ENCODE data around the gene STAG3. TPM values are rescaled to one million over a fixed set of nuclear protein-coding genes. Genes with fewer than 3 reads are reported as not detected.

STAG3 gene
- total RNA-seq, 1 experiment from 2014 or later = 1.7 TPM

DNA sequence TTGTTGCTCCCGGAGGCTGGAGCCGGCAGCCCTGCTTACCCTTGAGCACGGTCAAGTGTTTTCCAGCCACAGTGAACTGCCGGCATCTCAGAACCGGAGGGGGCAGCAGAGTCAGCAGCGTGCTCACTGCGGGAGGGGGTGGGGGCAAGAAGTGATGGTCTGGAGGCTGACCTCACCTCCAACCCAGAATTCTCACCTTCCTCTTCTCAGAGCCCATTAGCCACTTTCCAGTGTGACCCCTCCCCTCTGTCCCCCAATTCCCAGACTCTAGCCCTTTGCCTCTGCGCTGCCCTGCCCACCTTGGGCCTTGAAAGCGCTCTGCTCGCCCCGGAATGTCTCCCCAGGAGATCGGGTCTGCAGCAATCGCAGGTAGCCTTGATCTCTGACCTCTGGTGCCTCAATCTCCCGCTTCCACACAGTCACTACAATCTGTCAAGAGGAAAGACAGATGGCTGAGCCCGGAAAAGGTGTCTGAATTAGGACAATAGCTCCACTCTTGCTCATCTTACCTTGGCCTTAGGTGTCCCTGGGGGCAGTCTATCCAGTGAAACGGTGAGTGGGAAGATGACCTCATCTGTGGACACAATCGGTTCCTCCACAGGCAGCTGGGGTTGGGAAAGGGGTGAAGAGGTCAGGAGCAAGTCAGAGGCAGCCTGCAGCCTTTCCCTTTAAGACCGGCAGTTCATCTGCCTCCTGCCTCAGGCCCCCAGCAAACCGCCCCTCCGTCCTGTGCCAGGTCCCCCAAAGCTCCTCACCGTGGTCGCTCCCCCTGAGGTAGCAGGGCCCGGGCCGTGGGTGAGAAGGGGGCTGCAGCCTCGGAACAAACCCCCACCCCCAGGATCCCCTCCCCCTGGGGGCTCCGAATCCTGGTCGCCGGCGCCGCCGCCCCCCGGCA, 20.1 kb upstream of the STAG3 start:
- ATAC-seq = peak; percentile 67
- TSS peak; percentile 79 for BruUV-seq (replicated peaks)
- Histone ChIP-seq H3K9me3 (ENCODE audit: control insufficient read depth, insufficient read depth, low read depth, low read length) (no peaks in the 10 kb centered on the region), H3K27ac (ENCODE audit: low read length) (peak overlapping the region; percentile 81), H3K4me3 (ENCODE audit: low read depth in 2 of 2, low read length in 2 of 2) (peak overlapping the region; percentile 78 to 91), H3K4me1 (ENCODE audit: control insufficient read depth, insufficient read depth, low read length) (peaks cover 44% of the 10 kb centered on the region), H3K27me3 (ENCODE audit: control insufficient read depth, insufficient read depth, low read length) (no peaks in the 10 kb centered on the region), H3K36me3 (ENCODE audit: control insufficient read depth, insufficient read depth, low read length) (peaks cover 6% of the 10 kb centered on the region)
- ChIA-PET POLR2A (interaction anchor here (0.6 kb wide), 1 partner anchor 40 kb away, joined by 3 read pairs; no protein-coding TSS in a partner anchor), CTCF (no interaction called here)
- in situ Hi-C loops (cut with HindIII; ENCODE audit: low pct_unique_long_range_greater_than_20kb, low sequenced_read_pairs) = no loop called here
- TF ChIP-seq, protein P1, sequence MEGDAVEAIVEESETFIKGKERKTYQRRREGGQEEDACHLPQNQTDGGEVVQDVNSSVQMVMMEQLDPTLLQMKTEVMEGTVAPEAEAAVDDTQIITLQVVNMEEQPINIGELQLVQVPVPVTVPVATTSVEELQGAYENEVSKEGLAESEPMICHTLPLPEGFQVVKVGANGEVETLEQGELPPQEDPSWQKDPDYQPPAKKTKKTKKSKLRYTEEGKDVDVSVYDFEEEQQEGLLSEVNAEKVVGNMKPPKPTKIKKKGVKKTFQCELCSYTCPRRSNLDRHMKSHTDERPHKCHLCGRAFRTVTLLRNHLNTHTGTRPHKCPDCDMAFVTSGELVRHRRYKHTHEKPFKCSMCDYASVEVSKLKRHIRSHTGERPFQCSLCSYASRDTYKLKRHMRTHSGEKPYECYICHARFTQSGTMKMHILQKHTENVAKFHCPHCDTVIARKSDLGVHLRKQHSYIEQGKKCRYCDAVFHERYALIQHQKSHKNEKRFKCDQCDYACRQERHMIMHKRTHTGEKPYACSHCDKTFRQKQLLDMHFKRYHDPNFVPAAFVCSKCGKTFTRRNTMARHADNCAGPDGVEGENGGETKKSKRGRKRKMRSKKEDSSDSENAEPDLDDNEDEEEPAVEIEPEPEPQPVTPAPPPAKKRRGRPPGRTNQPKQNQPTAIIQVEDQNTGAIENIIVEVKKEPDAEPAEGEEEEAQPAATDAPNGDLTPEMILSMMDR (IDR thresholded peaks at IDR 0.05) = no peak; the same call in 1 of the 2 replicates
- TF ChIP-seq TCF7L2 (IDR thresholded peaks at IDR 0.05; ENCODE audit: low read depth, low read length) (no peak), POLR2AphosphoS5 (IDR thresholded peaks at IDR 0.05; ENCODE audit: low read depth, low read length) (peak; percentile 54; the same call in 1 of the 2 replicates)
- TF ChIP-seq, protein P2, sequence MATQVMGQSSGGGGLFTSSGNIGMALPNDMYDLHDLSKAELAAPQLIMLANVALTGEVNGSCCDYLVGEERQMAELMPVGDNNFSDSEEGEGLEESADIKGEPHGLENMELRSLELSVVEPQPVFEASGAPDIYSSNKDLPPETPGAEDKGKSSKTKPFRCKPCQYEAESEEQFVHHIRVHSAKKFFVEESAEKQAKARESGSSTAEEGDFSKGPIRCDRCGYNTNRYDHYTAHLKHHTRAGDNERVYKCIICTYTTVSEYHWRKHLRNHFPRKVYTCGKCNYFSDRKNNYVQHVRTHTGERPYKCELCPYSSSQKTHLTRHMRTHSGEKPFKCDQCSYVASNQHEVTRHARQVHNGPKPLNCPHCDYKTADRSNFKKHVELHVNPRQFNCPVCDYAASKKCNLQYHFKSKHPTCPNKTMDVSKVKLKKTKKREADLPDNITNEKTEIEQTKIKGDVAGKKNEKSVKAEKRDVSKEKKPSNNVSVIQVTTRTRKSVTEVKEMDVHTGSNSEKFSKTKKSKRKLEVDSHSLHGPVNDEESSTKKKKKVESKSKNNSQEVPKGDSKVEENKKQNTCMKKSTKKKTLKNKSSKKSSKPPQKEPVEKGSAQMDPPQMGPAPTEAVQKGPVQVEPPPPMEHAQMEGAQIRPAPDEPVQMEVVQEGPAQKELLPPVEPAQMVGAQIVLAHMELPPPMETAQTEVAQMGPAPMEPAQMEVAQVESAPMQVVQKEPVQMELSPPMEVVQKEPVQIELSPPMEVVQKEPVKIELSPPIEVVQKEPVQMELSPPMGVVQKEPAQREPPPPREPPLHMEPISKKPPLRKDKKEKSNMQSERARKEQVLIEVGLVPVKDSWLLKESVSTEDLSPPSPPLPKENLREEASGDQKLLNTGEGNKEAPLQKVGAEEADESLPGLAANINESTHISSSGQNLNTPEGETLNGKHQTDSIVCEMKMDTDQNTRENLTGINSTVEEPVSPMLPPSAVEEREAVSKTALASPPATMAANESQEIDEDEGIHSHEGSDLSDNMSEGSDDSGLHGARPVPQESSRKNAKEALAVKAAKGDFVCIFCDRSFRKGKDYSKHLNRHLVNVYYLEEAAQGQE (IDR thresholded peaks at IDR 0.05; ENCODE audit: insufficient read depth in 1 of 2, low read depth in 2 of 2, low read length in 1 of 2) = no peak
- DNase-seq (ENCODE audit: low read depth, low spot score) = no peak
- intact Hi-C loops (cut with micrococcal nuclease; ENCODE audit: unreplicated experiment) = no loop called here

DNA sequence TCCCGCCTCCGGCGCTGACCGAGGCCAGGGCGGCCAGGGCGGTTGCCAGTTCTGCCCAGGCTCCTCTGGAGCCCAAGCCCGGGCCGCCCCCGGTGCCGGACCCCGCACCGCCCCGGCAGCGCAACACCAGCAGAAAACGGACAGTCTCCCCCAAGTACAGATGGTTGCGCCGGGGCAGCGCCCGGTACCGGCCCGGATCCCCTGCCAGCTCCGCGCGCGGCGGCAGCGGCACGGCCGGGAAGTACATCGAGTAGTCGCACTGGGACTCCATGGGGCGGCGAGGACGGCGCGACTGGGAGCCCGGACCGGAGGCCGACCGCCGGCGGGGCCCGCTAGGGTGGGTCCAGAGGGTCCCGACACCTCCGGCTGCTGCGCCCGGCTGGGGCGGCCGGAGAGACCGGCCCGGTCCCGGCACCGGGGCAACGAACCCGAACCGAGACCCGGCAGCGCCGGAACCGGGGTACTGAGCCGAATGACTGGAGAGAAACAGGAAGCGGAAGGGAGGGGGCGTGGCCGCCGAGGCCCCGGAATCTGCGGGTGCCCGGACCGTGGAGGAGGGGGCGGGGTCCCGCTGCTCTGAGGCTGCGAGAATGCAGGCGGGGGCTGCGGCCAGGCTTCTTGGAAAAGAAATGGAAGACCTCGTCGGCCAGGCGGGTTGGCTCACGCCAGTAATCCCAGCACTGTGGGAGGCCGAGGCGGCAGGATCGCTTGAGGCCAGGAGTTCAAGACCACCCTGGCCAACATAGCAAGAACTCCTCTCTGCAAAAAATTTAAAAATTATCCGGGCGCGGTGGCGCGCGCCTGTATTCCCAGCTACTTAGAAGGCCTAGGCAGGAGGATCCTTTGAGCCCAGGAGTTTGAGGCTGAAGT, 19.3 kb upstream of the STAG3 start, which contains the start of gene TRAPPC14:
TSS of gene TRAPPC14 (minus strand) at position 495 of the 870 bp plus-strand sequence. CDS start at position 271, 224 bp downstream.
- ChIA-PET POLR2A (interaction anchor here (0.7 kb wide), 1 partner anchor 81 kb away, joined by 6 read pairs; no protein-coding TSS in a partner anchor), CTCF (no interaction called here)
- peak within 1 kb of the TSS; percentile 81 for H3K27ac ChIP-seq (ENCODE audit: low read length)
- TF ChIP-seq POLR2AphosphoS5 (IDR thresholded peaks at IDR 0.05; ENCODE audit: low read depth, low read length) (peak; percentile 93), SIN3A (IDR thresholded peaks at IDR 0.05; ENCODE audit: borderline replicate concordance, insufficient read depth, low read depth, low read length) (peak; percentile 84; the same call in 1 of the 2 replicates)
- TF ChIP-seq, protein P2 (IDR thresholded peaks at IDR 0.05; ENCODE audit: insufficient read depth in 1 of 2, low read depth in 2 of 2, low read length in 1 of 2) = no peak
- peaks cover 38% of the 10 kb centered on the region for H3K4me1 ChIP-seq (ENCODE audit: control insufficient read depth, insufficient read depth, low read length)
- H3K27me3 ChIP-seq (ENCODE audit: control insufficient read depth, insufficient read depth, low read length) = no peaks in the 10 kb centered on the region
- H3K9me3 ChIP-seq (ENCODE audit: control insufficient read depth, insufficient read depth, low read depth, low read length) = no peaks in the 10 kb centered on the region
- ATAC-seq = peak; percentile 83
- BruUV-seq (replicated peaks) = no TSS peak
- intact Hi-C loops (cut with micrococcal nuclease; ENCODE audit: unreplicated experiment) (no loop called here), in situ Hi-C loops (cut with HindIII; ENCODE audit: low pct_unique_long_range_greater_than_20kb, low sequenced_read_pairs) (no loop called here)
- peak within 1 kb of the TSS; percentile 78 to 91 for H3K4me3 ChIP-seq (ENCODE audit: low read depth in 2 of 2, low read length in 2 of 2)
- DNase-seq (ENCODE audit: low read depth, low spot score) = no peak
- H3K36me3 ChIP-seq (ENCODE audit: control insufficient read depth, insufficient read depth, low read length) = peaks cover 6% of the 10 kb centered on the region

Data from Panc1 (cell line).